ENCODE data around the gene DENND2C.

Gene DENND2C

DNA sequence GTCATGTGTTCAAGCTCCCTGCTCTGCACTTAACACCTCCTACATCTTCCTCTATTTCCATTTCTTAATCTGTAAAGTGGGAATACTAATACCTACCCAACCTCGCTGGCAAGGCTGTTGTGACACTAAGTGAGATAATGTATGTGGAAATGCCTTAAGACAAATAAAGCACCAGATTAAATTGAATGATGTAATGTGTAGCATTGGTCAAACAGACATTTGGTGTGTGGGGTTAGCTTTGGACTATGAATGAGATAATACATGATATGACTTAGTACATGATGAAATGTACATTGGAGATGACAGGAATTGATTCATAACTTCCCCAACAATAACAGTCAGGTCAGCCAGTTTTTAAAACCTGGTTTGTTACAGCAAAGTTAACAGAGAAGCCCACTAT lies 20.3 kb upstream of the DENND2C start:
- H3K79me2 ChIP-seq (ENCODE audit: insufficient read depth, low read length) = no peaks in the 10 kb centered on the region
- H2AFZ ChIP-seq (ENCODE audit: low read depth, low read length) = no peak overlapping the region
- no peaks in the 10 kb centered on the region for H3K9me3 ChIP-seq (ENCODE audit: insufficient read depth, low read length, severe bottlenecking)
- no peaks in the 10 kb centered on the region for H4K20me1 ChIP-seq (ENCODE audit: insufficient read depth, low read length)
- no peaks in the 10 kb centered on the region for H3K4me1 ChIP-seq (ENCODE audit: insufficient read depth, low read length)
- TF ChIP-seq EZH2 (IDR thresholded peaks at IDR 0.05; ENCODE audit: borderline replicate concordance, low read depth, low read length, severe bottlenecking) = no peak
- TF ChIP-seq, protein P1, sequence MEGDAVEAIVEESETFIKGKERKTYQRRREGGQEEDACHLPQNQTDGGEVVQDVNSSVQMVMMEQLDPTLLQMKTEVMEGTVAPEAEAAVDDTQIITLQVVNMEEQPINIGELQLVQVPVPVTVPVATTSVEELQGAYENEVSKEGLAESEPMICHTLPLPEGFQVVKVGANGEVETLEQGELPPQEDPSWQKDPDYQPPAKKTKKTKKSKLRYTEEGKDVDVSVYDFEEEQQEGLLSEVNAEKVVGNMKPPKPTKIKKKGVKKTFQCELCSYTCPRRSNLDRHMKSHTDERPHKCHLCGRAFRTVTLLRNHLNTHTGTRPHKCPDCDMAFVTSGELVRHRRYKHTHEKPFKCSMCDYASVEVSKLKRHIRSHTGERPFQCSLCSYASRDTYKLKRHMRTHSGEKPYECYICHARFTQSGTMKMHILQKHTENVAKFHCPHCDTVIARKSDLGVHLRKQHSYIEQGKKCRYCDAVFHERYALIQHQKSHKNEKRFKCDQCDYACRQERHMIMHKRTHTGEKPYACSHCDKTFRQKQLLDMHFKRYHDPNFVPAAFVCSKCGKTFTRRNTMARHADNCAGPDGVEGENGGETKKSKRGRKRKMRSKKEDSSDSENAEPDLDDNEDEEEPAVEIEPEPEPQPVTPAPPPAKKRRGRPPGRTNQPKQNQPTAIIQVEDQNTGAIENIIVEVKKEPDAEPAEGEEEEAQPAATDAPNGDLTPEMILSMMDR (IDR thresholded peaks at IDR 0.05; ENCODE audit: borderline replicate concordance, extremely low read depth, low read length, poor library complexity, severe bottlenecking) = no peak
- ATAC-seq (ENCODE audit: insufficient read depth, low read depth) = no peak
- DNase-seq = no peak
- no peak overlapping the region for H3K4me2 ChIP-seq (ENCODE audit: insufficient read depth, low read length)
- no peak overlapping the region for H3K27ac ChIP-seq (ENCODE audit: low read length)
- no peak overlapping the region for H3K4me3 ChIP-seq (ENCODE audit: low read depth in 1 of 2, low read length in 2 of 2)
- no peak overlapping the region for H3K9ac ChIP-seq (ENCODE audit: low read depth, low read length)
- no peaks in the 10 kb centered on the region for H3K36me3 ChIP-seq (ENCODE audit: insufficient read depth, low read length)
- H3K27me3 ChIP-seq (ENCODE audit: insufficient read depth, low read length, poor library complexity) = peaks cover 12% of the 10 kb centered on the region

DNA sequence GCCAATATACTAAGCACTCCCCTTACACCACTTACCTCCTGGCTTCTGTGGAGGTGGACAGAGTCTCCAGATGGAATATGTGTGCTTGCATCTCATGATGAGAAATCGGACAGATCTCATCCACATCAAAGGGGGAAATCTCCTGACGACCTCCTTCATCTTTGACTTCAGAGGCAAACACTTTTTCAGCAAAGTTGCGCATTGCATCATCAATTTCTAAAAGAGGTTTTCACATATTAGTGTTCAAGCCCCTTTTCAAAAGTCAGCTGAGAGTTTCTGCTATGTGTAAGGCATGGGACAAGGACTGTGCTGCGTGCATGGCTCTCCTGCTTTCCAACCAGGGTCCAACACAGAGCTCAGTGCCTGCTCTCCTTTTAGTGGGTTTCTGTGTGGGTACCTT lies 18.7 kb upstream of the DENND2C start:
- Histone ChIP-seq H3K4me3 (ENCODE audit: low read depth in 1 of 2, low read length in 2 of 2) (no peak overlapping the region), H3K27me3 (ENCODE audit: insufficient read depth, low read length, poor library complexity) (peaks cover 15% of the 10 kb centered on the region), H3K36me3 (ENCODE audit: insufficient read depth, low read length) (no peaks in the 10 kb centered on the region), H3K9me3 (ENCODE audit: insufficient read depth, low read length, severe bottlenecking) (no peaks in the 10 kb centered on the region), H3K9ac (ENCODE audit: low read depth, low read length) (no peak overlapping the region), H3K4me2 (ENCODE audit: insufficient read depth, low read length) (no peak overlapping the region), H3K27ac (ENCODE audit: low read length) (no peak overlapping the region), H4K20me1 (ENCODE audit: insufficient read depth, low read length) (no peaks in the 10 kb centered on the region), H2AFZ (ENCODE audit: low read depth, low read length) (no peak overlapping the region), H3K79me2 (ENCODE audit: insufficient read depth, low read length) (no peaks in the 10 kb centered on the region), H3K4me1 (ENCODE audit: insufficient read depth, low read length) (no peaks in the 10 kb centered on the region)
- ATAC-seq (ENCODE audit: insufficient read depth, low read depth) (no peak), DNase-seq (no peak)
- no peak for TF ChIP-seq EZH2 (IDR thresholded peaks at IDR 0.05; ENCODE audit: borderline replicate concordance, low read depth, low read length, severe bottlenecking)
- TF ChIP-seq, protein P1 (IDR thresholded peaks at IDR 0.05; ENCODE audit: borderline replicate concordance, extremely low read depth, low read length, poor library complexity, severe bottlenecking) = no peak

DNA sequence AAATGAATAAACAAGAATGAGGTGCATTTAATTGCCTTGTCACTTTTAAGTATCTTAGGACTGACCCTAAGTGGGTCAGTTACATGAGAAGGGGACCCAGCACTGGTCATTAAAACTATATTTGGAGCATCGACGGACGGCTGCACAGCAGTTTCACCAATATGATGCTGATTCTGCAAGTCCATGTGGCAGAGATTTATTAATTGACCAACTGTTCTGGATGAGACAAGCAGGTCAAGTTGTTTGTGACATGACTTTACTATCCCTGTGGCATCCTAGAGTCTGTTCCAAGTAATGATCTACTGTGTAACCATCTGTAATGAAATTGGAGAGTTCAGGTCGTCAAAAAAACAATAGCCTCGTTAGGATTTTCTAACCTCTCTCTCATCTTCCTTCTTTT lies 16.0 kb upstream of the DENND2C start:
- Histone ChIP-seq H3K9me3 (ENCODE audit: insufficient read depth, low read length, severe bottlenecking) (no peaks in the 10 kb centered on the region), H3K79me2 (ENCODE audit: insufficient read depth, low read length) (no peaks in the 10 kb centered on the region), H3K36me3 (ENCODE audit: insufficient read depth, low read length) (no peaks in the 10 kb centered on the region), H4K20me1 (ENCODE audit: insufficient read depth, low read length) (no peaks in the 10 kb centered on the region), H3K9ac (ENCODE audit: low read depth, low read length) (no peak overlapping the region), H2AFZ (ENCODE audit: low read depth, low read length) (no peak overlapping the region), H3K4me2 (ENCODE audit: insufficient read depth, low read length) (no peak overlapping the region), H3K4me1 (ENCODE audit: insufficient read depth, low read length) (no peaks in the 10 kb centered on the region), H3K27ac (ENCODE audit: low read length) (no peak overlapping the region), H3K4me3 (ENCODE audit: low read depth in 1 of 2, low read length in 2 of 2) (no peak overlapping the region), H3K27me3 (ENCODE audit: insufficient read depth, low read length, poor library complexity) (peaks cover 15% of the 10 kb centered on the region)
- TF ChIP-seq, protein P1 (IDR thresholded peaks at IDR 0.05; ENCODE audit: borderline replicate concordance, extremely low read depth, low read length, poor library complexity, severe bottlenecking) = no peak
- TF ChIP-seq EZH2 (IDR thresholded peaks at IDR 0.05; ENCODE audit: borderline replicate concordance, low read depth, low read length, severe bottlenecking) = no peak
- ATAC-seq (ENCODE audit: insufficient read depth, low read depth) (no peak), DNase-seq (no peak)

DNA sequence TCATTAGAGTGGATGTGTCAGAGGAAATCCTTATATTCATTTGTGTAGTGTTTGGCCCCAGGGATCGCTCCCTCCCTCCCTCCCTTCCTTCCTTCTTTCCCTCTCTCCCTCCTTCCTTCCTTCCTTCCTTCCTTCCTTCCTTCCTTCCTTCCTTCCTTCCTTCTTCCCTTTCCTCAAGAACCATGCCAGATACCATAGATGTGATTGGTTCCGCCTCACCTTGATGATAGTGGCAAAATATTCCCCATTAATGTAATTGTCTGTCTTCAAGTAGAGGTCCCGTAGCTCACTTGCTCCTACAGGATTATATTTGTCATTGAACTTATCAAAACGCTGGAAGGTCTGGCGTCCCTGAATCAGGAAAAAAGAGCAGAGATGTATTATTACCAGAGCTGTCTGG lies 7.8 kb upstream of the DENND2C start:
- no peak for ATAC-seq (ENCODE audit: insufficient read depth, low read depth)
- H3K4me1 ChIP-seq (ENCODE audit: insufficient read depth, low read length) = no peaks in the 10 kb centered on the region
- no peak for TF ChIP-seq EZH2 (IDR thresholded peaks at IDR 0.05; ENCODE audit: borderline replicate concordance, low read depth, low read length, severe bottlenecking)
- TF ChIP-seq, protein P1 (IDR thresholded peaks at IDR 0.05; ENCODE audit: borderline replicate concordance, extremely low read depth, low read length, poor library complexity, severe bottlenecking) = no peak

More for the DNA sequence above, 7.8 kb upstream of the DENND2C start:
- Histone ChIP-seq H4K20me1 (ENCODE audit: insufficient read depth, low read length) (no peaks in the 10 kb centered on the region), H3K27me3 (ENCODE audit: insufficient read depth, low read length, poor library complexity) (peaks cover 8% of the 10 kb centered on the region), H3K27ac (ENCODE audit: low read length) (no peak overlapping the region), H3K9me3 (ENCODE audit: insufficient read depth, low read length, severe bottlenecking) (no peaks in the 10 kb centered on the region), H3K79me2 (ENCODE audit: insufficient read depth, low read length) (no peaks in the 10 kb centered on the region), H2AFZ (ENCODE audit: low read depth, low read length) (no peak overlapping the region), H3K4me3 (ENCODE audit: low read depth in 1 of 2, low read length in 2 of 2) (no peak overlapping the region), H3K9ac (ENCODE audit: low read depth, low read length) (no peak overlapping the region), H3K4me2 (ENCODE audit: insufficient read depth, low read length) (no peak overlapping the region), H3K36me3 (ENCODE audit: insufficient read depth, low read length) (no peaks in the 10 kb centered on the region)
- no peak for DNase-seq

Data from DND-41 (cell line).